IMR-90 (cell line): ENCODE data around the gene NCOA3. TPM values are rescaled to one million over a fixed set of nuclear protein-coding genes. Genes with fewer than 3 reads are reported as not detected.

Experiments used
- ATAC-seq: fragments of 200-7000 bp; cut with Tn5 transposase; 2 replicates; pipeline ENCODE4 v1.9.1; 2020; ENCODE audit warnings: low read depth, mild to moderate bottlenecking, moderate library complexity
- BruUV-seq: library from RNA; stranded (reverse); fragments of 400-500 nt; replicated peaks from 2 replicates; lab custom pipeline; 2021; lab: Mats Ljungman, UMichigan
- CTCF ChIA-PET: fragments of 300-600 bp; formaldehyde crosslinking; extraction: SDS; loops from one replicate; lab custom pipeline; 2021; ENCODE audit warnings: antibody characterized with exemption; lab: Yijun Ruan, JAX
- POLR2A ChIA-PET: fragments of 300-600 bp; sonication (Branson Sonifier 250); formaldehyde crosslinking; loops from one replicate; lab custom pipeline; 2022; ENCODE audit warnings: antibody characterized with exemption; ENCODE audit not compliant: unreplicated experiment; lab: Charles Lee
- DNase-seq: peaks from one replicate; pipeline ENCODE4 v3.0.0; 2013
- H2AFZ ChIP-seq: replicated peaks from 2 replicates; pipeline ENCODE3; 2013; ENCODE audit warnings: low read length, mild to moderate bottlenecking; ENCODE audit not compliant: poor library complexity
- H2AK5ac ChIP-seq: 2 replicates; pipeline ENCODE4 v1.6.1; 2013; ENCODE audit warnings: low read depth, low read length, inconsistent platforms
- H2AK9ac ChIP-seq: replicated peaks from 2 replicates; pipeline ENCODE3; 2013; ENCODE audit warnings: mild to moderate bottlenecking, low read depth, low read length, moderate library complexity; ENCODE audit not compliant: poor library complexity
- H2BK120ac ChIP-seq: 2 replicates; pipeline ENCODE4 v1.6.1; 2013; ENCODE audit warnings: low read depth, low read length, inconsistent platforms
- H2BK15ac ChIP-seq: 3 replicates; pipeline ENCODE4 v1.6.1; 2013; ENCODE audit warnings: low read depth, low read length, inconsistent platforms
- H2BK20ac ChIP-seq: 2 replicates; pipeline ENCODE4 v1.6.1; 2013; ENCODE audit warnings: low read depth, mild to moderate bottlenecking, inconsistent platforms, low read length, moderate library complexity
- H2BK5ac ChIP-seq: 2 replicates; pipeline ENCODE4 v1.6.1; 2013; ENCODE audit warnings: mild to moderate bottlenecking, low read depth, low read length, inconsistent platforms; ENCODE audit not compliant: poor library complexity, severe bottlenecking
- H3K14ac ChIP-seq: replicated peaks from 2 replicates; pipeline ENCODE4 v1.6.1; 2013; ENCODE audit warnings: low read depth, low read length, inconsistent platforms
- H3K18ac ChIP-seq: 2 replicates; pipeline ENCODE4 v1.6.1; 2013; ENCODE audit warnings: low read depth, low read length, control low read depth
- H3K23ac ChIP-seq: 2 replicates; pipeline ENCODE4 v1.6.1; 2013; ENCODE audit warnings: low read depth, low read length, inconsistent platforms
- H3K27ac ChIP-seq: 2 replicates; pipeline ENCODE4 v1.5.1; 2013; ENCODE audit warnings: mild to moderate bottlenecking, control low read depth, low read length; ENCODE audit not compliant: insufficient read depth
- H3K27me3 ChIP-seq: 2 replicates; pipeline ENCODE4 v1.6.1; 2013; ENCODE audit warnings: low read length; ENCODE audit not compliant: control insufficient read depth, insufficient read depth
- H3K36me3 ChIP-seq: 2 replicates; pipeline ENCODE4 v1.6.1; 2013; ENCODE audit warnings: low read length, mixed read lengths; ENCODE audit not compliant: control insufficient read depth, insufficient read depth
- H3K4ac ChIP-seq: 2 replicates; pipeline ENCODE4 v1.6.1; 2013; ENCODE audit warnings: low read depth, low read length, inconsistent platforms
- H3K4me1 ChIP-seq: 2 replicates; pipeline ENCODE4 v1.6.1; 2013; ENCODE audit warnings: low read length, mixed read lengths; ENCODE audit not compliant: control insufficient read depth, insufficient read depth
- H3K4me2 ChIP-seq: 2 replicates; pipeline ENCODE4 v1.6.1; 2013; ENCODE audit warnings: low read depth, mild to moderate bottlenecking, control low read depth, low read length, moderate library complexity
- H3K4me3 ChIP-seq: 2 replicates; pipeline ENCODE4 v1.5.1; 2013; ENCODE audit warnings: low read depth, mild to moderate bottlenecking, control low read depth, low read length, moderate library complexity; ENCODE audit not compliant: insufficient read depth
- H3K56ac ChIP-seq: 2 replicates; pipeline ENCODE4 v1.6.1; 2013; ENCODE audit warnings: low read length, inconsistent platforms; ENCODE audit not compliant: insufficient read depth; ENCODE audit errors: extremely low read depth
- H3K79me1 ChIP-seq, 2 experiments: 2 replicates each; pipeline ENCODE4 v1.6.1; 2013; ENCODE audit warnings: low read length in 2 of 2, inconsistent platforms in 1 of 2, low read depth in 1 of 2
- H3K9ac ChIP-seq: 2 replicates; pipeline ENCODE4 v1.6.1; 2013; ENCODE audit warnings: low read depth, low read length, control low read depth
- H3K9me1 ChIP-seq: 2 replicates; pipeline ENCODE4 v1.6.1; 2013; ENCODE audit warnings: low read length, inconsistent platforms; ENCODE audit not compliant: insufficient read depth
- H3K9me3 ChIP-seq: 2 replicates; pipeline ENCODE4 v1.6.1; 2013; ENCODE audit warnings: low read length; ENCODE audit not compliant: control insufficient read depth, insufficient read depth
- H4K20me1 ChIP-seq: 2 replicates; pipeline ENCODE4 v1.6.1; 2013; ENCODE audit warnings: low read length, inconsistent platforms; ENCODE audit not compliant: insufficient read depth
- H4K5ac ChIP-seq: 2 replicates; pipeline ENCODE4 v1.6.1; 2013; ENCODE audit warnings: mild to moderate bottlenecking, low read depth, low read length, control low read depth
- H4K8ac ChIP-seq, 2 experiments: 2 replicates each; pipeline ENCODE4 v1.6.1; 2013; ENCODE audit warnings: low read depth in 2 of 2, low read length in 2 of 2, control low read depth in 1 of 2, inconsistent platforms in 1 of 2
- H4K91ac ChIP-seq: 2 replicates; pipeline ENCODE4 v1.6.1; 2013; ENCODE audit warnings: low read depth, low read length, inconsistent platforms; ENCODE audit not compliant: insufficient read depth
- BHLHE40 ChIP-seq: fragments of 150-350 bp; IDR thresholded peaks from 2 replicates; pipeline ENCODE4 v1.6.1; 2016; ENCODE audit warnings: mild to moderate bottlenecking, low read depth, low read length
- CHD1 ChIP-seq: IDR thresholded peaks from 2 replicates; pipeline ENCODE4 v1.6.1; 2012; ENCODE audit warnings: low read depth, low read length, improper control_type of control experiment
- CTCF ChIP-seq: conservative IDR thresholded peaks from 2 replicates; pipeline ENCODE4 v1.5.1; 2012; ENCODE audit warnings: mild to moderate bottlenecking, low read depth, low read length, improper control_type of control experiment
- MAFK ChIP-seq: IDR thresholded peaks from 2 replicates; pipeline ENCODE4 v1.6.1; 2012; ENCODE audit warnings: low read depth, low read length, improper control_type of control experiment
- POLR2A ChIP-seq: IDR thresholded peaks from 2 replicates; pipeline ENCODE4 v1.6.1; 2012; ENCODE audit warnings: mild to moderate bottlenecking, low read depth, low read length
- RFX5 ChIP-seq: IDR thresholded peaks from 2 replicates; pipeline ENCODE4 v1.8.0; 2012; ENCODE audit warnings: low read depth, mild to moderate bottlenecking, low read length, moderate library complexity
- WGBS, 2 experiments: methylation state at CpG; one replicate each; pipeline versions ENCODE4 v1.1.5 to v1.1.7; 2013; ENCODE audit warnings: missing lambda C conversion rate in 2 of 2; ENCODE audit not compliant: insufficient read length in 1 of 2; ENCODE audit errors: extremely low coverage in 2 of 2; 5-methylcytosine and 5-hydroxymethylcytosine counted together
- dilution Hi-C: fragments of 300-500 bp; cut with HindIII; formaldehyde crosslinking; loops from one replicate; pipeline ENCODE4 v1.14.3; 2018; ENCODE audit warnings: low sequenced_read_pairs; ENCODE audit not compliant: unreplicated experiment
- in situ Hi-C: fragments of 300-500 bp; cut with MboI; formaldehyde crosslinking; loops from 3 replicates; pipeline ENCODE4 v1.14.3; 2019; ENCODE audit warnings: low sequenced_read_pairs, inconsistent platforms, mixed read lengths
- intact Hi-C: fragments of 100-400 bp; cut with micrococcal nuclease; formaldehyde crosslinking; loops from 2 replicates; pipeline ENCODE4 v1.10.0; 2022
- polyA plus RNA-seq, 3 experiments: library from polyadenylated mRNA; depleted of rRNA; stranded (reverse); fragments of >200 nt; gene quantifications; 2 replicates each; pipeline ENCODE4 v1.2.3, GENCODE V29; 2012; ENCODE audit warnings: low replicate concordance in 1 of 3
- total RNA-seq: library from RNA; depleted of rRNA; stranded (reverse); fragments of >200 nt; gene quantifications from 2 replicates; pipeline ENCODE4 v1.2.3, GENCODE V29; 2012

Gene NCOA3
- total and polyA plus RNA-seq, 2 of the 4 experiments (the other 2 are of a cell fraction), result 8.8 to 29.0 TPM

GRCh38 chr20:47687095-47687987 lies 185.7 kb downstream of the NCOA3 start:
- Histone ChIP-seq H3K56ac (no peak overlapping the region), H4K20me1 (no peaks in the 10 kb centered on the region), H4K91ac (no peak overlapping the region), H3K9me3 (peaks cover 18% of the 10 kb centered on the region), H3K27me3 (peaks cover 4% of the 10 kb centered on the region; the same call in 1 of the 2 replicates), H2BK15ac (no peak overlapping the region), H3K18ac (no peak overlapping the region), H3K14ac (no peak overlapping the region), H3K27ac (no peak overlapping the region), H3K4me3 (no peak overlapping the region), H2AK5ac (no peak overlapping the region), H4K5ac (no peak overlapping the region), H3K9ac (no peak overlapping the region), H3K4me1 (peaks cover 3% of the 10 kb centered on the region; the same call in 1 of the 2 replicates), H2BK120ac (no peak overlapping the region), H3K4ac (no peak overlapping the region), H3K9me1 (no peaks in the 10 kb centered on the region), H2BK5ac (no peak overlapping the region), H3K23ac (no peak overlapping the region), H2AFZ (no peak overlapping the region), H4K8ac (no peak overlapping the region), H2BK20ac (no peak overlapping the region), H3K4me2 (no peak overlapping the region), H3K79me1 (no peaks in the 10 kb centered on the region), H2AK9ac (no peak overlapping the region), H3K36me3 (no peaks in the 10 kb centered on the region; the same call in 1 of the 2 replicates)
- DNase-seq (no peak), ATAC-seq (no peak)
- intact Hi-C loops (no loop called here), in situ Hi-C loops (loop anchor here (10.0 kb wide), 1 partner anchor 607 kb away; no protein-coding TSS in a partner anchor), dilution Hi-C loops (no loop called here)
- ChIA-PET CTCF (no interaction called here), POLR2A (no interaction called here)
- no peak for TF ChIP-seq CTCF
- TF ChIP-seq RFX5, result no peak
- no peak for TF ChIP-seq MAFK
- no peak for TF ChIP-seq POLR2A
- TF ChIP-seq CHD1, result no peak
- no peak for TF ChIP-seq BHLHE40
- WGBS, 2 experiments, result 72% methylated on average over 5 of the region's 20 CpGs; no CpG with 5 or more reads in 1 of the 2 experiments
- no TSS peak for BruUV-seq
